GM18867 (cell line): ENCODE results near the gene ZP3.
A peak's percentile ranks its signal among the peaks of the same experiment; 100 is the strongest.
"Not testable (repeated sequence)": the region's sequence is repeated elsewhere in the genome, so short reads cannot be mapped to it uniquely, and the experiment has no call there.

Experiments used
- ATAC-seq: cut with Tn5 transposase; IDR thresholded peaks from one replicate; pipeline ENCODE4 v1.9.1; 2021; ENCODE audit warnings: mild to moderate bottlenecking, moderate library complexity; ENCODE audit not compliant: unreplicated experiment

The ZP3 gene

GRCh38 chr7:76480403-76481253 lies 55.9 kb downstream of the ZP3 start:
- ATAC-seq: not testable (repeated sequence)

- not testable (repeated sequence) for ATAC-seq
Measured at GRCh38 chr7:76482660-76483059, 57.9 kb downstream of the ZP3 start.

- ATAC-seq: not testable (repeated sequence)
Measured at GRCh38 chr7:76483081-76483480, 58.3 kb downstream of the ZP3 start.

GRCh38 chr7:76484456-76484855 lies 59.7 kb downstream of the ZP3 start:
- ATAC-seq: not testable (repeated sequence)

- peak; percentile 12 for ATAC-seq
Measured at GRCh38 chr7:76485822-76486610, 61.3 kb downstream of the ZP3 start.

GRCh38 chr7:76486618-76487017 lies 61.9 kb downstream of the ZP3 start:
- ATAC-seq: peak; percentile 99

GRCh38 chr7:76487969-76488368 lies 63.2 kb downstream of the ZP3 start:
- ATAC-seq: not testable (repeated sequence)
